ENCODE data around the gene IGF2BP3.
"Not testable (repeated sequence)": the region's sequence is repeated elsewhere in the genome, so short reads cannot be mapped to it uniquely, and the experiment has no call there.

DNA sequence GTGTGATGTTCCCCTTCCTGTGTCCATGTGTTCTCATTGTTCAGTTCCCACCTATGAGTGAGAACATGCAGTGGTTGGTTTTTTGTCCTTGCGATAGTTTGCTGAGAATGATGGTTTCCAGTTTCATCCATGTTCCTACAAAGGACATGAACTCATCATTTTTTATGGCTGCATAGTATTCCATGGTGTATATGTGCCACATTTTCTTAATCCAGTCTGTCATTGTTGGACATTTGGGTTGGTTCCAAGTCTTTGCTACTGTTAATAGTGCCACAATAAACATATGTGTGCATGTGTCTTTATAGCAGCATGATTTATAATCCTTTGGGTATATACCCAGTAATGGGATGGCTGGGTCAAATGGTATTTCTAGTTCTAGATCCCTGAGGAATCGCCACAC, 72.2 kb downstream of the IGF2BP3 start:
- not testable (repeated sequence) for TF ChIP-seq CTCF, POLR2A (IDR thresholded peaks at IDR 0.05)
